NB4 (cell line): ENCODE results near the gene MYCBP2.

Experiments used
- MAX ChIP-seq: IDR thresholded peaks from 2 replicates; pipeline ENCODE4 v1.6.1; 2011; ENCODE audit warnings: low read depth, low read length
- TF ChIP-seq, protein P1 (sequence below): IDR thresholded peaks from one replicate; pipeline ENCODE4 v1.5.1; 2012; ENCODE audit warnings: low read depth, low read length

DNA sequence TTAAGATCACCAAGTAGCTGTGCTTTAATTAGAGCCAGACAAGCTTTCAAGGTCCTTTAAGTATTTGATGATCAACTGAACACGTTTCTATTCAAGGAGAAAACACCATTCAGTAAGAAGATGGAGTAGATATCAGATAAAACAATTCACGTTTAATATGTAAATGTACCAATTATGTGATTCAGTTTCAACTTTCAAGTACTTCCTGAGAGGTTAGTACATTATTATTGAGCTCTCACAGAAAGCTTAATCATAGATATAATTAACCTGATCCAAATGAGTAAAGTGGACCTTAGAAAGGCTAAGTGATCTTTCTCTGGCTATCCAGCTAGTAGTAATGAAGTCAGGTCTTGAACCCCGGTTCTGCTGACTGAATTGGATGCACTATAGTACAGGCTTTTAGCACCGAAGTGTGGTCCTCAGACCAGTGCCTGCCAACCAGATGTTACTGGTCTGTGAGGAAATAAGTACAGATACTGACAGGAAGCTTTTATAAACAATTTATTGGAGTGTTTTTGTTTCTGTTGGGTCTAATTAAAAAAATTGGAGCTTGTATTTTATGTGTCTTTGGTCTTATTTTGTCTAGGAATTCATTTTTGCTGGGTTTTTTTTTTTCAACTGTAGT, 324.8 kb downstream of the MYCBP2 start:
- TF ChIP-seq, protein P1, sequence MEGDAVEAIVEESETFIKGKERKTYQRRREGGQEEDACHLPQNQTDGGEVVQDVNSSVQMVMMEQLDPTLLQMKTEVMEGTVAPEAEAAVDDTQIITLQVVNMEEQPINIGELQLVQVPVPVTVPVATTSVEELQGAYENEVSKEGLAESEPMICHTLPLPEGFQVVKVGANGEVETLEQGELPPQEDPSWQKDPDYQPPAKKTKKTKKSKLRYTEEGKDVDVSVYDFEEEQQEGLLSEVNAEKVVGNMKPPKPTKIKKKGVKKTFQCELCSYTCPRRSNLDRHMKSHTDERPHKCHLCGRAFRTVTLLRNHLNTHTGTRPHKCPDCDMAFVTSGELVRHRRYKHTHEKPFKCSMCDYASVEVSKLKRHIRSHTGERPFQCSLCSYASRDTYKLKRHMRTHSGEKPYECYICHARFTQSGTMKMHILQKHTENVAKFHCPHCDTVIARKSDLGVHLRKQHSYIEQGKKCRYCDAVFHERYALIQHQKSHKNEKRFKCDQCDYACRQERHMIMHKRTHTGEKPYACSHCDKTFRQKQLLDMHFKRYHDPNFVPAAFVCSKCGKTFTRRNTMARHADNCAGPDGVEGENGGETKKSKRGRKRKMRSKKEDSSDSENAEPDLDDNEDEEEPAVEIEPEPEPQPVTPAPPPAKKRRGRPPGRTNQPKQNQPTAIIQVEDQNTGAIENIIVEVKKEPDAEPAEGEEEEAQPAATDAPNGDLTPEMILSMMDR = no peak
- TF ChIP-seq MAX = no peak
